Mesendoderm (in vitro differentiated cells): Measurements from ENCODE around the gene SLC28A1.

Experiments
- DNase-seq: peaks from one replicate; pipeline ENCODE4 v3.0.0; 2013
- H2AK5ac ChIP-seq: 2 replicates; pipeline ENCODE4 v1.6.1; 2013; ENCODE audit warnings: low read length, inconsistent platforms
- H2BK120ac ChIP-seq: 2 replicates; pipeline ENCODE4 v1.6.1; 2013; ENCODE audit warnings: low read depth, mild to moderate bottlenecking, low read length, moderate library complexity, mixed read lengths
- H2BK15ac ChIP-seq: replicated peaks from 2 replicates; pipeline ENCODE4 v1.6.1; 2013; ENCODE audit warnings: low read depth, mild to moderate bottlenecking, moderate library complexity
- H2BK5ac ChIP-seq: 2 replicates; pipeline ENCODE4 v1.6.1; 2013; ENCODE audit warnings: low read length, inconsistent platforms
- H3K18ac ChIP-seq: 2 replicates; pipeline ENCODE4 v1.6.1; 2013; ENCODE audit warnings: mild to moderate bottlenecking, low read length, mixed read lengths
- H3K23ac ChIP-seq: one replicate; pipeline ENCODE4 v1.6.1; 2013; ENCODE audit warnings: low read length
- H3K27ac ChIP-seq: 2 replicates; pipeline ENCODE4 v1.5.1; 2013; ENCODE audit warnings: low read depth, mild to moderate bottlenecking, inconsistent platforms, low read length, moderate library complexity
- H3K27me3 ChIP-seq: 2 replicates; pipeline ENCODE4 v1.6.1; 2013; ENCODE audit warnings: low read length, control low read depth, mild to moderate bottlenecking, inconsistent platforms; ENCODE audit not compliant: insufficient read depth, poor library complexity
- H3K36me3 ChIP-seq: 2 replicates; pipeline ENCODE4 v1.6.1; 2013; ENCODE audit warnings: low read length, inconsistent platforms; ENCODE audit not compliant: control insufficient read depth, insufficient read depth
- H3K4ac ChIP-seq: one replicate; pipeline ENCODE4 v1.6.1; 2013; ENCODE audit warnings: low read depth, mild to moderate bottlenecking, low read length, moderate library complexity
- H3K4me1 ChIP-seq: 2 replicates; pipeline ENCODE4 v1.6.1; 2013; ENCODE audit warnings: low read depth, low read length, inconsistent platforms; ENCODE audit not compliant: control insufficient read depth
- H3K4me2 ChIP-seq: 2 replicates; pipeline ENCODE4 v1.6.1; 2013; ENCODE audit warnings: low read length
- H3K4me3 ChIP-seq: 2 replicates; pipeline ENCODE4 v1.5.1; 2013; ENCODE audit warnings: mild to moderate bottlenecking, low read length
- H3K56ac ChIP-seq: one replicate; pipeline ENCODE4 v1.6.1; 2013; ENCODE audit warnings: low read length
- H3K79me1 ChIP-seq: 2 replicates; pipeline ENCODE4 v1.6.1; 2013; ENCODE audit warnings: low read length, inconsistent platforms
- H3K79me2 ChIP-seq: 2 replicates; pipeline ENCODE4 v1.6.1; 2013; ENCODE audit warnings: mild to moderate bottlenecking, low read length; ENCODE audit not compliant: control insufficient read depth, insufficient read depth
- H3K9ac ChIP-seq: 2 replicates; pipeline ENCODE4 v1.6.1; 2013; ENCODE audit warnings: low read length, inconsistent platforms
- H4K5ac ChIP-seq: one replicate; pipeline ENCODE4 v1.6.1; 2013; ENCODE audit warnings: low read length
- H4K8ac ChIP-seq: one replicate; pipeline ENCODE4 v1.6.1; 2013; ENCODE audit warnings: low read depth, mild to moderate bottlenecking, control low read depth, low read length, moderate library complexity
- WGBS: extraction: QIAGEN DNeasy Blood & Tissue Kit; methylation state at CpG from one replicate; pipeline ENCODE4 v1.1.7; 2013; ENCODE audit warnings: low lambda C conversion rate, missing lambda C conversion rate; ENCODE audit not compliant: insufficient coverage; ENCODE audit errors: extremely low coverage; 5-methylcytosine and 5-hydroxymethylcytosine counted together

SLC28A1 gene

DNA sequence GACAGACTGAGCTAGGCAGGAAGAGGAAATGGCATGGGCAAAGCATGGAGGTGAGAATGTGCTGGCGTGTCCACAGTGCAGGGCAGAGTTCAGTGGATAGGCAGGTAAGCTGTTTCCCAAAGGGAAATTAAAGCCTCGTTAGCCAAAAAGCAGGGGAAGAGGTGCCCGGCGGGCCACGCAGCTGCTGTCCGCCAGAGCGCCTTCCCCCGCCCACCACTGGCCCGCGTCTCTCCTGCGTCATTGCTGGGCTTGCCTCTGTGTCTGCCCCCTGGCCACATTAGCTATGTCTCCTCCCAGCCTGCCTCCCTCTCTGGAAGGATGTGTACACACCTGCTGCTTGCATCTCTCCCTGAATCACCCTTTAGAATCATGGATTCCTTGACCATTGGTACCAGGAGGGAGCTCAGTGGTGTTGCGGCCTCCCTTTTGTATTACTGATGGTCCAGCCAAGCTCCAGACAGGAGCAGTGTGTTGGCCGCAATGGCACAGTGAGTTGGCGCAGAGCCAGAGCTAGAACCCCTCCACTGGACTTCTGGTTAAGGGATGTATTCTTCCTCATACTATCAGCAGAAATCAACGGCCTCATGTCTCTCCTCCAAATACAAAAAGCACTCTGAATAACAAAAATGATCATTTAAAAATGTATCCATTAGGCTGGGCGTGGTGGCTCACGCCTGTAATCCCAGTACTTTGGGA lies 26.6 kb downstream of the SLC28A1 start:
- Histone ChIP-seq H3K36me3 (no peaks in the 10 kb centered on the region), H4K5ac (no peak overlapping the region), H2AK5ac (no peak overlapping the region), H3K27ac (no peak overlapping the region), H3K4ac (no peak overlapping the region), H3K23ac (no peak overlapping the region), H3K9ac (no peak overlapping the region), H2BK15ac (no peak overlapping the region), H3K4me1 (peaks cover 2% of the 10 kb centered on the region), H4K8ac (no peak overlapping the region), H2BK120ac (no peak overlapping the region), H2BK5ac (no peak overlapping the region), H3K27me3 (no peaks in the 10 kb centered on the region), H3K56ac (no peak overlapping the region), H3K4me2 (no peak overlapping the region), H3K18ac (no peak overlapping the region), H3K4me3 (no peak overlapping the region), H3K79me2 (no peaks in the 10 kb centered on the region), H3K79me1 (no peaks in the 10 kb centered on the region)
- no peak for DNase-seq
- no CpG with 5 or more reads among the region's 17 CpGs for WGBS

GRCh38 chr15:84911879-84912660 lies 27.6 kb downstream of the SLC28A1 start:
- no peak overlapping the region for H3K27ac ChIP-seq
- H3K4ac ChIP-seq, result no peak overlapping the region
- no peak overlapping the region for H2BK5ac ChIP-seq
- WGBS, result no CpG with 5 or more reads among the region's 6 CpGs
- H3K56ac ChIP-seq, result no peak overlapping the region
- H3K4me1 ChIP-seq, result peaks cover 2% of the 10 kb centered on the region
- no peak overlapping the region for H3K4me3 ChIP-seq
- H3K79me2 ChIP-seq, result no peaks in the 10 kb centered on the region
- no peak for DNase-seq
- no peak overlapping the region for H3K9ac ChIP-seq
- H3K23ac ChIP-seq, result no peak overlapping the region
- H4K5ac ChIP-seq, result no peak overlapping the region
- H3K18ac ChIP-seq, result no peak overlapping the region
- no peak overlapping the region for H2AK5ac ChIP-seq
- no peak overlapping the region for H4K8ac ChIP-seq
- no peak overlapping the region for H2BK120ac ChIP-seq
- no peak overlapping the region for H2BK15ac ChIP-seq
- no peaks in the 10 kb centered on the region for H3K27me3 ChIP-seq
- no peak overlapping the region for H3K4me2 ChIP-seq
- H3K79me1 ChIP-seq, result no peaks in the 10 kb centered on the region
- H3K36me3 ChIP-seq, result no peaks in the 10 kb centered on the region

- peaks cover 2% of the 10 kb centered on the region for H3K4me1 ChIP-seq
- H3K79me2 ChIP-seq, result no peaks in the 10 kb centered on the region
- DNase-seq, result no peak
- no peaks in the 10 kb centered on the region for H3K79me1 ChIP-seq
- no peak overlapping the region for H4K5ac ChIP-seq
- no peak overlapping the region for H3K23ac ChIP-seq
- H2BK120ac ChIP-seq, result no peak overlapping the region
- no peaks in the 10 kb centered on the region for H3K27me3 ChIP-seq
- H3K27ac ChIP-seq, result no peak overlapping the region
- no peaks in the 10 kb centered on the region for H3K36me3 ChIP-seq
- no peak overlapping the region for H3K4me2 ChIP-seq
- no peak overlapping the region for H3K56ac ChIP-seq
- no peak overlapping the region for H3K18ac ChIP-seq
- H4K8ac ChIP-seq, result no peak overlapping the region
- H2BK5ac ChIP-seq, result no peak overlapping the region
- WGBS, result no CpG with 5 or more reads among the region's 2 CpGs
- H3K4ac ChIP-seq, result no peak overlapping the region
- no peak overlapping the region for H3K4me3 ChIP-seq
- H2BK15ac ChIP-seq, result no peak overlapping the region
- H3K9ac ChIP-seq, result no peak overlapping the region
- H2AK5ac ChIP-seq, result no peak overlapping the region
Observed at GRCh38 chr15:84913360-84913723, 28.9 kb downstream of the SLC28A1 start.

DNA sequence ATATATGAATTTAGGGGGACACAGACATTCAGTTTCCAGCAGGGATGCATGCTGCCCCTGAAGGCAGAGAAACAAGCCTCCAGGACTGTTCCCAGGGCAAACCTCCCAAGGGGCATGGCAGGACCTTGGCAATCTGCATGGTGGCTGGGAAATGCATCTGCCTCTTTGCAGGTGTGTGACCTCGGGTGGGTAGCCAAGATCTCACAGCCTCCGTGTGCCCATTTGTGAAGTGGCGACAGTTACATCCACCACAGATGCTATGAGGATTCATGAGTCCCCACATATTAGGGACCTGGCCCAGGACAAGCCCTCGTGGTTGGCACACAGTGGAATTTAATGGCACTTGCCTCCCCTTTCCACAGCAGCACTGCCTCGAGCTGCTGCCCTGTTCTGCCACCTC lies 29.9 kb downstream of the SLC28A1 start:
- WGBS, result no CpG with 5 or more reads among the region's 5 CpGs
- Histone ChIP-seq H2BK5ac (no peak overlapping the region), H2AK5ac (no peak overlapping the region), H2BK120ac (no peak overlapping the region), H3K4ac (no peak overlapping the region), H3K23ac (no peak overlapping the region), H3K4me1 (peaks cover 2% of the 10 kb centered on the region), H3K27ac (no peak overlapping the region), H4K8ac (no peak overlapping the region), H3K9ac (no peak overlapping the region), H3K79me2 (no peaks in the 10 kb centered on the region), H3K36me3 (no peaks in the 10 kb centered on the region), H3K56ac (no peak overlapping the region), H3K4me2 (no peak overlapping the region), H3K79me1 (no peaks in the 10 kb centered on the region), H3K27me3 (no peaks in the 10 kb centered on the region), H4K5ac (no peak overlapping the region), H2BK15ac (no peak overlapping the region), H3K18ac (no peak overlapping the region), H3K4me3 (no peak overlapping the region)
- no peak for DNase-seq

GRCh38 chr15:84914909-84915605 lies 30.6 kb downstream of the SLC28A1 start:
- no peak overlapping the region for H3K27ac ChIP-seq
- no CpG with 5 or more reads among the region's 12 CpGs for WGBS

More at GRCh38 chr15:84914909-84915605, 30.6 kb downstream of the SLC28A1 start:
- no peak overlapping the region for H3K4ac ChIP-seq
- no peak overlapping the region for H3K18ac ChIP-seq
- DNase-seq, result peak; percentile 96
- H3K4me2 ChIP-seq, result no peak overlapping the region
- no peak overlapping the region for H3K9ac ChIP-seq
- H3K79me2 ChIP-seq, result no peaks in the 10 kb centered on the region
- no peak overlapping the region for H3K23ac ChIP-seq
- H2BK5ac ChIP-seq, result no peak overlapping the region
- H3K56ac ChIP-seq, result no peak overlapping the region
- H3K36me3 ChIP-seq, result no peaks in the 10 kb centered on the region
- H3K4me3 ChIP-seq, result no peak overlapping the region
- no peak overlapping the region for H2AK5ac ChIP-seq
- no peaks in the 10 kb centered on the region for H3K27me3 ChIP-seq
- no peak overlapping the region for H4K5ac ChIP-seq
- H4K8ac ChIP-seq, result no peak overlapping the region
- peaks cover 2% of the 10 kb centered on the region for H3K4me1 ChIP-seq
- no peak overlapping the region for H2BK15ac ChIP-seq
- no peak overlapping the region for H2BK120ac ChIP-seq
- H3K79me1 ChIP-seq, result no peaks in the 10 kb centered on the region
